ENCODE measurements around the gene DPYD.

Gene DPYD

GRCh38 chr1:97647776-97648175, 273.1 kb downstream of the DPYD start:
- DNase-seq, result no peak
- H3K9me3 ChIP-seq (ENCODE audit: control insufficient read depth, low read length), result no peaks in the 10 kb centered on the region
- H3K4me1 ChIP-seq (ENCODE audit: control insufficient read depth, insufficient read depth, low read length, poor library complexity, severe bottlenecking), result no peaks in the 10 kb centered on the region
- no peak overlapping the region for H3K4me3 ChIP-seq (ENCODE audit: insufficient read depth, low read depth, low read length, poor library complexity, severe bottlenecking)
- H3K27ac ChIP-seq (ENCODE audit: insufficient read depth, low read length, poor library complexity, severe bottlenecking), result no peak overlapping the region
- H3K36me3 ChIP-seq (ENCODE audit: control insufficient read depth, insufficient read depth, low read length), result no peaks in the 10 kb centered on the region
- no peaks in the 10 kb centered on the region for H3K27me3 ChIP-seq (replicated peaks; ENCODE audit: control insufficient read depth, insufficient read depth, low read length, poor library complexity, severe bottlenecking)

- Histone ChIP-seq H3K27me3 (replicated peaks; ENCODE audit: control insufficient read depth, insufficient read depth, low read length, poor library complexity, severe bottlenecking) (no peaks in the 10 kb centered on the region), H3K9me3 (ENCODE audit: control insufficient read depth, low read length) (no peaks in the 10 kb centered on the region), H3K4me1 (ENCODE audit: control insufficient read depth, insufficient read depth, low read length, poor library complexity, severe bottlenecking) (no peaks in the 10 kb centered on the region), H3K27ac (ENCODE audit: insufficient read depth, low read length, poor library complexity, severe bottlenecking) (no peak overlapping the region), H3K36me3 (ENCODE audit: control insufficient read depth, insufficient read depth, low read length) (no peaks in the 10 kb centered on the region), H3K4me3 (ENCODE audit: insufficient read depth, low read depth, low read length, poor library complexity, severe bottlenecking) (no peak overlapping the region)
- DNase-seq, result no peak
Measured at GRCh38 chr1:97646071-97646470, 274.8 kb downstream of the DPYD start.

- Histone ChIP-seq H3K4me1 (ENCODE audit: control insufficient read depth, insufficient read depth, low read length, poor library complexity, severe bottlenecking) (no peaks in the 10 kb centered on the region), H3K4me3 (ENCODE audit: insufficient read depth, low read depth, low read length, poor library complexity, severe bottlenecking) (no peak overlapping the region), H3K9me3 (ENCODE audit: control insufficient read depth, low read length) (no peaks in the 10 kb centered on the region), H3K27ac (ENCODE audit: insufficient read depth, low read length, poor library complexity, severe bottlenecking) (no peak overlapping the region), H3K27me3 (replicated peaks; ENCODE audit: control insufficient read depth, insufficient read depth, low read length, poor library complexity, severe bottlenecking) (no peaks in the 10 kb centered on the region), H3K36me3 (ENCODE audit: control insufficient read depth, insufficient read depth, low read length) (no peaks in the 10 kb centered on the region)
- DNase-seq, result no peak
Measured at GRCh38 chr1:97640677-97641076, 280.2 kb downstream of the DPYD start.

GRCh38 chr1:97636941-97637340, 283.9 kb downstream of the DPYD start:
- no peak for DNase-seq
- Histone ChIP-seq H3K9me3 (ENCODE audit: control insufficient read depth, low read length) (no peaks in the 10 kb centered on the region), H3K27ac (ENCODE audit: insufficient read depth, low read length, poor library complexity, severe bottlenecking) (no peak overlapping the region), H3K36me3 (ENCODE audit: control insufficient read depth, insufficient read depth, low read length) (no peaks in the 10 kb centered on the region), H3K4me1 (ENCODE audit: control insufficient read depth, insufficient read depth, low read length, poor library complexity, severe bottlenecking) (no peaks in the 10 kb centered on the region), H3K27me3 (replicated peaks; ENCODE audit: control insufficient read depth, insufficient read depth, low read length, poor library complexity, severe bottlenecking) (no peaks in the 10 kb centered on the region), H3K4me3 (ENCODE audit: insufficient read depth, low read depth, low read length, poor library complexity, severe bottlenecking) (no peak overlapping the region)

GRCh38 chr1:97634758-97635157, 286.1 kb downstream of the DPYD start:
- no peak for DNase-seq
- no peak overlapping the region for H3K27ac ChIP-seq (ENCODE audit: insufficient read depth, low read length, poor library complexity, severe bottlenecking)
- H3K27me3 ChIP-seq (replicated peaks; ENCODE audit: control insufficient read depth, insufficient read depth, low read length, poor library complexity, severe bottlenecking), result no peaks in the 10 kb centered on the region
- no peak overlapping the region for H3K4me3 ChIP-seq (ENCODE audit: insufficient read depth, low read depth, low read length, poor library complexity, severe bottlenecking)
- H3K4me1 ChIP-seq (ENCODE audit: control insufficient read depth, insufficient read depth, low read length, poor library complexity, severe bottlenecking), result no peaks in the 10 kb centered on the region
- no peaks in the 10 kb centered on the region for H3K36me3 ChIP-seq (ENCODE audit: control insufficient read depth, insufficient read depth, low read length)
- no peaks in the 10 kb centered on the region for H3K9me3 ChIP-seq (ENCODE audit: control insufficient read depth, low read length)

GRCh38 chr1:97632776-97633175, 288.1 kb downstream of the DPYD start:
- no peaks in the 10 kb centered on the region for H3K27me3 ChIP-seq (replicated peaks; ENCODE audit: control insufficient read depth, insufficient read depth, low read length, poor library complexity, severe bottlenecking)
- no peak for DNase-seq
- H3K27ac ChIP-seq (ENCODE audit: insufficient read depth, low read length, poor library complexity, severe bottlenecking), result no peak overlapping the region
- H3K9me3 ChIP-seq (ENCODE audit: control insufficient read depth, low read length), result no peaks in the 10 kb centered on the region
- H3K4me1 ChIP-seq (ENCODE audit: control insufficient read depth, insufficient read depth, low read length, poor library complexity, severe bottlenecking), result no peaks in the 10 kb centered on the region
- H3K4me3 ChIP-seq (ENCODE audit: insufficient read depth, low read depth, low read length, poor library complexity, severe bottlenecking), result no peak overlapping the region
- no peaks in the 10 kb centered on the region for H3K36me3 ChIP-seq (ENCODE audit: control insufficient read depth, insufficient read depth, low read length)

GRCh38 chr1:97632075-97632474, 288.8 kb downstream of the DPYD start:
- H3K27me3 ChIP-seq (replicated peaks; ENCODE audit: control insufficient read depth, insufficient read depth, low read length, poor library complexity, severe bottlenecking), result no peaks in the 10 kb centered on the region
- no peak overlapping the region for H3K27ac ChIP-seq (ENCODE audit: insufficient read depth, low read length, poor library complexity, severe bottlenecking)
- no peak for DNase-seq
- no peak overlapping the region for H3K4me3 ChIP-seq (ENCODE audit: insufficient read depth, low read depth, low read length, poor library complexity, severe bottlenecking)
- H3K9me3 ChIP-seq (ENCODE audit: control insufficient read depth, low read length), result no peaks in the 10 kb centered on the region
- no peaks in the 10 kb centered on the region for H3K4me1 ChIP-seq (ENCODE audit: control insufficient read depth, insufficient read depth, low read length, poor library complexity, severe bottlenecking)
- H3K36me3 ChIP-seq (ENCODE audit: control insufficient read depth, insufficient read depth, low read length), result no peaks in the 10 kb centered on the region

GRCh38 chr1:97630948-97631347, 289.9 kb downstream of the DPYD start:
- Histone ChIP-seq H3K27me3 (replicated peaks; ENCODE audit: control insufficient read depth, insufficient read depth, low read length, poor library complexity, severe bottlenecking) (no peaks in the 10 kb centered on the region), H3K9me3 (ENCODE audit: control insufficient read depth, low read length) (no peaks in the 10 kb centered on the region), H3K36me3 (ENCODE audit: control insufficient read depth, insufficient read depth, low read length) (no peaks in the 10 kb centered on the region), H3K27ac (ENCODE audit: insufficient read depth, low read length, poor library complexity, severe bottlenecking) (no peak overlapping the region), H3K4me1 (ENCODE audit: control insufficient read depth, insufficient read depth, low read length, poor library complexity, severe bottlenecking) (no peaks in the 10 kb centered on the region), H3K4me3 (ENCODE audit: insufficient read depth, low read depth, low read length, poor library complexity, severe bottlenecking) (no peak overlapping the region)
- DNase-seq, result no peak

- DNase-seq, result no peak
- Histone ChIP-seq H3K9me3 (ENCODE audit: control insufficient read depth, low read length) (no peaks in the 10 kb centered on the region), H3K4me1 (ENCODE audit: control insufficient read depth, insufficient read depth, low read length, poor library complexity, severe bottlenecking) (no peaks in the 10 kb centered on the region), H3K36me3 (ENCODE audit: control insufficient read depth, insufficient read depth, low read length) (no peaks in the 10 kb centered on the region), H3K4me3 (ENCODE audit: insufficient read depth, low read depth, low read length, poor library complexity, severe bottlenecking) (no peak overlapping the region), H3K27ac (ENCODE audit: insufficient read depth, low read length, poor library complexity, severe bottlenecking) (no peak overlapping the region), H3K27me3 (replicated peaks; ENCODE audit: control insufficient read depth, insufficient read depth, low read length, poor library complexity, severe bottlenecking) (no peaks in the 10 kb centered on the region)
Measured at GRCh38 chr1:97630281-97630680, 290.6 kb downstream of the DPYD start.

GRCh38 chr1:97623220-97623619, 297.6 kb downstream of the DPYD start:
- DNase-seq, result no peak
- H3K4me3 ChIP-seq (ENCODE audit: insufficient read depth, low read depth, low read length, poor library complexity, severe bottlenecking), result no peak overlapping the region
- H3K27ac ChIP-seq (ENCODE audit: insufficient read depth, low read length, poor library complexity, severe bottlenecking), result no peak overlapping the region
- no peaks in the 10 kb centered on the region for H3K27me3 ChIP-seq (replicated peaks; ENCODE audit: control insufficient read depth, insufficient read depth, low read length, poor library complexity, severe bottlenecking)
- no peaks in the 10 kb centered on the region for H3K4me1 ChIP-seq (ENCODE audit: control insufficient read depth, insufficient read depth, low read length, poor library complexity, severe bottlenecking)
- H3K36me3 ChIP-seq (ENCODE audit: control insufficient read depth, insufficient read depth, low read length), result no peaks in the 10 kb centered on the region
- H3K9me3 ChIP-seq (ENCODE audit: control insufficient read depth, low read length), result no peaks in the 10 kb centered on the region

- Histone ChIP-seq H3K36me3 (ENCODE audit: control insufficient read depth, insufficient read depth, low read length) (no peaks in the 10 kb centered on the region), H3K4me1 (ENCODE audit: control insufficient read depth, insufficient read depth, low read length, poor library complexity, severe bottlenecking) (no peaks in the 10 kb centered on the region), H3K27ac (ENCODE audit: insufficient read depth, low read length, poor library complexity, severe bottlenecking) (no peak overlapping the region), H3K4me3 (ENCODE audit: insufficient read depth, low read depth, low read length, poor library complexity, severe bottlenecking) (no peak overlapping the region), H3K27me3 (replicated peaks; ENCODE audit: control insufficient read depth, insufficient read depth, low read length, poor library complexity, severe bottlenecking) (no peaks in the 10 kb centered on the region), H3K9me3 (ENCODE audit: control insufficient read depth, low read length) (no peaks in the 10 kb centered on the region)
- no peak for DNase-seq
Measured at GRCh38 chr1:97621955-97622354, 298.9 kb downstream of the DPYD start.
